Activated CD4-positive, alpha-beta T cell treated with anti-CD3 and anti-CD28 coated beads, Interleukin-2, amount 50 U/mL, for 24 hours (primary cell): ENCODE measurements around the gene ADAMTS2.

ENCODE experiments used
- DNase-seq, 2 donors: peaks; one replicate each; pipeline ENCODE4 v3.0.0-alpha.2; 2020; ENCODE audit warnings: low read depth in 1 of 2, low spot score in 1 of 2

The ADAMTS2 gene

DNA sequence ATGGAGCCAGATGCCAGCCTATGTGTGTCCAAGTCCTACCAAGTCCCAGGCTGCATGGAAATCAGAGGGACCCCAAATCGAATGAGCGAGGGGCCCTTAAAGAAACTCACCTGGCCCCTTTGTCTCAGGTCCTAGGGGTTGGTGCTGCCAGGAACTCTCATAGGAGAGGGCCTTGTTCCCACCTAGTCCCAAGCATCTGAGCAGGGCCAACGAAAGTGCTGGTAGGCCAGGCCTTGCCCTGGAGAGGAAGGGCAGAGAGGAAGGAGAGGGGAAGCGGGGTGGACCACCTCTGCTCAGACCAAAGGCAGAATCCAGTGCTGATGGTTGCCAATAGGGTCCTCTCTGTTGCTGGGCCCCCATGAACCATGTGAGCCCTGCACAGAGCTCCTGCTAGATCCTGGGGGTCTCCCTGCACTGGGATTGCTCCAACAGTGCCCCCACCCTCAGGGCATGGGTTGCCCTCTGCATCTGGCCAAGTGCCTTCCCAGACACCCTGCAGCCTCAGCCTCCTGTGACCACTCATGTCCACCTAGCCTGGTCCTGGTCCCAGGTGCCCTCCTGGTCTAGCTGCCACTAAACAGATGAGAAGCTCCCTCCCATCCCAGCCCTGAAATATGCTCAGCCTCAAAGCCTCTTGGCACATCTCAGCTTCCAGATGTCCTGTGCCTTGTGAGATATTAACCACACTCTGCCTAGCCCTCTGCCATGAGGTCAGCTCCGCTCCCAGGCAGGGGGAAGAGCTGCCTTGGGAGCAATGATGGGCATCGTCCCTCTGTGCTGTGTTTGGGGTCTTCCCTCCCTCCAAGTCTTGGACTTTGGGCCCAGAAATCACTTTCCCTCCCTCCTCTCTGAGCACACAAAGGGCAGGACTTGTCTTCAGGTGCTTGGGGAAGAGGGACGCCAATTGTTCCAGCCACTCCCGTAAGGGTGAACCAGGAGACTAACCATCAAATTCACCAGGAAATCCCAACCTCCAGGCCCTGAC, 109.6 kb downstream of the ADAMTS2 start:
- no peak for DNase-seq

DNA sequence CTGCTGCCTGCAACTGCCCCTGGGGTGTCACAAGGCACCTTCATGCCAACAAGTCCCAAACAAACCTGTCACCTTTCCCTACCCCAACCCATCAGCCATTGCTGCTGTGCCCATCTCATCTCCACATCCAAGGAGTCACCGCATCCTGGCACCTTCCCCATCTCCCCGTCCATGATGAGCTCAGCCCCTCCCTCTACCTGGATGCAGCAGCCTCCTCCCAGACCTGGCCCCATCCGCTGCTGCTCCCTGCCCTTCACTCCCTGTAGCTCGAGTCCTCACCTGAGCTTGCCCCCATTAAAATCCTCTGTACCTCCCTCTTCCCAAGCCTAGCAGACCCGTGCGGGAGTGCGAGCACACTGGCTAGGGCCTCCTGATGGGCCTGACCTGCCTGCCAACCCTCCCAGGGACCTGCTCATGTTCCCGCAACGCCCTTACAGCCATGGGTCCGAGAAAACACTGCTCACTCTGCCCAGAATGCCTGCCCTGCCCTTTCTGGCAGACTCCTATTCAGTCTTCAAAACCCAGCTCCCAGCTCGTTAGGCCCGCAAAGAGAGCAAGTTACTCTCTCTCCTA, 110.6 kb downstream of the ADAMTS2 start:
- DNase-seq: no peak

DNA sequence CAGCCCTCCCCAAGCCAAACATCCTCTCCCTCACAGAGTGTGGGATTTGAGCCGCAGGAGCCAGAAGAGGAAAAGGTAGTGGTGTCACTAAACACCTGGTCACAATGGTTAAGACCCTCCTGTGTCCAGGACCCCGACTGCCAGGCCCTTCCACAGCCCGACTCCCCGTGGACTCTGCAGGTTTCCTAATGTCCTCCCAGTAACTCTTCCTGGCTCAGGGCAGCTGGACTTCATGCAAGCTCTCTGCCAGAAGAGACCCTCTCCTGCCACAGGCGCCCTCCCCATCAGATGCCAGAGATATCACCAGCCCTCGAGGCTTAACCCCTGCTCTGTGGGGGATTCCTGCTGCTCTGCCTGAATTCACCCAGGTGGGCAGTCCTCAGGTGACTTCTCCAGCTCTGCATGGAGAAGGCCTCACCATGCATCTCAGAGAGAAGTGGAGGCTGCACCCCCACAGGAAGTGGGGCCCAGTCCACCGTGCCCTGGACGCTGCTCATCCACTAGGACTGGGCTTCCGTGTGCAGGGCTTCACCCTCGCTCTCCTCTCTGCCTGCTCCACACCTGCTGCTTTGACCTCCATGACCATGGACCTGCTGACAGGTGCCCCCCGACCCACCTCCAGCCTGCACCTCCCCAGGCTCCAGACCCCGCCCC, 111.2 kb downstream of the ADAMTS2 start:
- DNase-seq: no peak

DNA sequence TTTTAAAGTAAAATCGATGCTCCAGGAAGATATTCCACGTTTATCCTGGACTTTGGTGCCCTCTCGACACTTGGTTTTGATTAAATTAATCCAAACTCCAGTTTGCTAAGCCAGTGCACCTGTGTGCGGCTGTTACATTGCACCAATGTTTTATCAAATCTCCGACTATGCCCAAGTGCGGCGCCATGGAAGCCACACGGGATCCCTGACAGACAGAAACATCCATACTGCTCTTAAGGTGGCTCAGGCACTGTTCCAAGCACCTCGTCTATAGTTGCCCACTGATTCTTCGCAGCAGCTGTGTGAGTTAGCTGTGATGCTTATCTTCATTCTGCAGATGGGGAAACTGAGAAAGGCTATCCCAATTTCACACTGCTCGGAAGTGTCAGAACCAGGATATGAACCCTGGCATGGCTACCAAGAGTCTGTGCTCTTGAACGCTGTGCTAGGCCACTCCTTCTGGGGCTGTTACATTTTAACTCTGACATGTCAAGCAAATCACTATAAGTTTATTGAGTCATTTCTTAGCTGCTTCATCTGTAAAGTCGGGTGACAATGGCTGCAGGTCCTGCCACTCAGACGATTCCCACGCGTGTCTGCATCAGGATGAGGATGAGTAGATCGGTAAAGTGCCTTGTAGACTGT, 113.0 kb downstream of the ADAMTS2 start:
- DNase-seq: no peak

DNA sequence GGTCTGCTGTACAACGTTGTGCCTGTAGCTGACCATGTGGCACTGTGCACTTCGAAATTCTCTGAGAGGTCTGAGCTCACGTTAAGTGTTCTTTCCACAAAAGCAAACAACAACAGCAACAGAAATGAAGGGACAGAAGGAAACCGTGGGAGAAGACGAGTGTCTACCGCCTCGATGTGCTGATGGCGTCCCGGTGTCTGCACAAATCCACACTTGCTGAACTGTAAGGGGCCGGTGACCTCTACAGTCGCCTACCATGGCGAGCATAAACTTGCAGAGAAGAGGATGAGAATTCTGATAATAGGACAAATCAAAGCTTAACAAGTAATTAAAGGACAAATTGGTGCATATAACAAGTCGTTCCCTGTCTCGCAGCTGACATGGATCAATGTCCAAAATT, 114.0 kb downstream of the ADAMTS2 start:
- no peak for DNase-seq

DNA sequence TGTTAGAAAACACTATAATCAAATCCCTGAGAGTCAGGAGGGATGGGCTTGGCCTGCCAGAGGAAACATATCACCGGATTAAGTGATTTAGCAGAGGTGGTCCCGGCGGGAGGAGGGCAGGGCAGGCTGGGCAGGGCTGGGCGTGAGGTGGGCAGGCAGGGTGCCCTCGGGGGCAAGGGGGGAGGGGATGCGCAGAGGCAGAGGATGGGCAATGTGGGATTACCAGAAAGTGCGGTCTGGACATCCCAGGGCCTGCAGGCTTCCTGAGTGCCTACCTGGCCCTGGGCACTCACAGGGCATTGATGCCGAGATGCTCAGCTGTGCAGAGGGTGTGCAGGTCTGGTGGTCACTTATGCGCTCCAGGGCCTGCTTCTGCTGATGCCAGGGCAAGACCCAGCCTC, 115.2 kb downstream of the ADAMTS2 start:
- no peak for DNase-seq

DNA sequence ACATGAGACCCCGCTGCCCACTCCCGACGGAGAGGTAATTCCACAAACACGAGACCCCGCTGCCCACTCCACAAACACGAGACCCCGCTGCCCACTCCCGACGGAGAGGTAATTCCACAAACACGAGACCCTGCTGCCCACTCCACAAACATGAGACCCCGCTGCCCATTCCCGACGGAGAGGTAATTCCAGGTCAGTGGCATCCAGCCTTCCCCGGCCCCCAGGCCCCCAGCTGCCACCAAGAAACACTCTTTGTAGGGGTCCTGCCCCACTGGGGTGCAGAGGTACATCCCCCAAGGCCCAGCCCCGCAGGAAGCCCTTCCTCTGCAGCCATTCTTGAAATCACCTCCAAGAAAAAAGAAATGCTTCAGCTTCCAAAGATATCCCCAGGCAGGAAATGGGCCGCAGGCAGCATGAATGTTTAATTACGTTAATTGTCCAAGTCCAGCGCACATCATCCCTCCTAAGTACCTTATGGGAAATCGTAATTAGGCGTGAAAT, 115.9 kb downstream of the ADAMTS2 start:
- DNase-seq: no peak

DNA sequence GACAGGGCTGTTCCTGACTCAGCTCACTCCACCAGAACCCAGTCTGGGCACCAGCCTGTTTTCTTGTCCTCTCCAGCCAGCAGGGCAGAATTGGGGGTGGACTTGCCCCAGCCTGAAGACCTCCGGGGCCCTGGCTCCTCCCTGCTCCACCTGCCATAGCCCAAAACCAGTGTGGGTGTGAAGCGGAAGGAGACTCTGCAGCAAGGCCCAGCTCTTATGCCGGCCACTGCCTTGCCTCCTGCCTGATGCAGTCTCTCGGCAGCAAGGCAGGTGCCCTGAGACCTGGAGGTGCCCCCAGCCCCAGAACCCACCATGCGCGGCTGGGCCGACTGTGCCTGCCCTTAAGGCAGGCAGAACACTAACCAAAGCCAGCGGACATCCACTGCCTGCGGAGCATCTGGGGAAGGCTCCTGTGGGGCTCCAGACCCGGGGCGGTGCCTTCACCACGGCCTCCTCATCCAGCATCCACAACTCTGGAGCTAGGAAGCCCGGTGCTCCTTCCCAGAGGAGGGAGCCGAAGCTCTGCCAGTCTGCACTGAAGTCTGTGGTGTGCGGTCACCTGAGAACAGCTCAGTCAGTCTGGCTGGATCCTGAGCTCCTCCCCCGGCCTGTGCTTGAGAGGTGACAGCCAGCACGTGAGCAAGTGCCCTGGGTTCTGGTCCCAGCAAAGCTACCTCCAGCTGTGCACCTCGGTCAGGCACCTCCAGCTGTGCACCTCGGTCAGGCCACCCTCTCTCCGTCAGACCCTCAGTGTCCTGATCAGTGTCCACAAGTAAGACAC, 116.7 kb downstream of the ADAMTS2 start:
- DNase-seq: no peak

DNA sequence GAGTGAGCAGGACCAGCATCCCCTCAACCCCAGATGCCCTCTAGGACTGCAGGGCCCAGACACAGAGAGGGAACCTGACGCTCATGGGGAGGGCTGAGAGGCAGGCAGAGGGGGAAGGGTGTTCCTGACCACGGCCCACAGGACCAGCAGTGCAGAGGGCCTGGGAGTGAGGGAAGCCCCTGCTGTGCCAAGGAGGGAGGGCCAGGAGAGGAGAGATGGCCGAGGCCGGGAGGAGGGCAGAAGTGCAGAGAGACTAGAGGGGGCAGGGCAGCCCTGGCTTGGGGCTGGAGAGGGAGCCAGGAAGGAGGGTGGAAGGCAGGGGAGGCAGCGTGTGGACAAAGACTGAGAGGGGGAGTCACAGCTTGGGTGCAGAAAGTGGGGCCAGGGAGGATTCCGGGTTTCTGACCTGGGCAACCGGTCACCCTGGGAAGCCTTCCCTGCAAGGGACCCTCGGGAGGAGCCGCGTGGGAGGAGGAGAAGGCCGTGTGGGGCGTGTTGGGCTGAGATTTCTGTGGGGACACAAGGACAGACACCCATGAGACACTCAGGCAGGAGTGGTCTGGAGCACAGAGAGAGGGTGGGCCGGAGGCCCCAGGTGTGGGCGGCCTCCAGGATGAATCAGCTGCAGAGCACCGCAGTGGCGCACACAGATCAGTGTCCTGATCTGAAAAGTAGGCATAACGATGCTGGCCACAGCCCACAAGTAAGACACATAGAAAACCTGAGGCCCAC, 117.5 kb downstream of the ADAMTS2 start:
- no peak for DNase-seq

DNA sequence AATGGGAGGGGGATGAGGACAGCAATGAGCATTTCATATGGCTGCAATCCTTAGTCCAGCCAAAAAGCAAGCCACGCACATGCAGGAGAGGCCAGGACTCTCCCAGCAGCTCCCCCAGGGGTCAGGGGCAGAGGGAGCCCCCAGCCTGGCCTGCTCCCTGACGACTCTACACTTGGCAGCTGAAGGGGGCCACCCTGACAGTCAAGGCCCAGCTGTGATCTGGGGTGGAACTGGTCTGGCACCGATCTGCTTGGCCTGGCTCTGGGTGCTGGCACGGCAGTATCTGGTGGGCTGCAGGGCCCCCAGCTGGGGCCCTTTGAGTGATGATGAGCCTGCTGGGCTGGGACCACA, 118.1 kb downstream of the ADAMTS2 start:
- no peak for DNase-seq

DNA sequence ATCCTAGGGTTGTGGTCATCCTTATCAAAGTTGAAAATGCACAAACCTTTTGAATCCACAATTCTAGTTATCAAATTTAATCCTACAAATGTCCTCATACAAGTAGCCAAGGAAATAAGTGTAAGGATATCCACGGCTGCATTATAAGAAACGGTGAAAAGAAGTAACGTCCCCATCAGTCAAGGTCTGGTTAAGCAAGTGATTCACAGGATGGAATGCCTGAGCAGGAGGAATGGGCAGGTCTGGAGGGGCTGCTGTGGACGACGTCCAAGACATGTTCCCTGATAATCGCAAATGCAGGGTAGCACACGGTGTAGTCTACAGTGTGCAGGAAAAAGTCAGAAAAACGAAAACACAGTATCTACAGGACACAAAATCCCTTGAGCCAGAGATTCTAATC, 118.6 kb downstream of the ADAMTS2 start:
- DNase-seq: no peak

DNA sequence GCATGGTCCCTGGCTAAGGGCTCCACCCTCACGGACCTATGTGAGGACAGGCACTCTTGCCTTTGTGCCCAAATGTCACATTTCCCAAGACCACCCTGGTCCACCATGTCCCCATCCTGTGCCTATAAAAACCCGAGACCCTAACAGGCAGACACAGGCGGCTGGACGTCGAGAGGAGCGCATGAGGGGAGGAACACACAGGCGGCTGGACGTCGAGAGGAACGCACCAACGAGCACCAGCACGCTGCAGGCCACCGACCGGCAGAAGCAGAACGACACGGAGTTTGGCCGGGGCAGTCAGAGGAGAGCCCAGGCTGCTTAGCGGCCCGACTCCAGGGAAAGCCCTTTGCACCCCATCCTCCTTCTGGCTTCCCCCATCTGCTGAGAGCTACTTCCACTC, 119.9 kb downstream of the ADAMTS2 start:
- no peak for DNase-seq

DNA sequence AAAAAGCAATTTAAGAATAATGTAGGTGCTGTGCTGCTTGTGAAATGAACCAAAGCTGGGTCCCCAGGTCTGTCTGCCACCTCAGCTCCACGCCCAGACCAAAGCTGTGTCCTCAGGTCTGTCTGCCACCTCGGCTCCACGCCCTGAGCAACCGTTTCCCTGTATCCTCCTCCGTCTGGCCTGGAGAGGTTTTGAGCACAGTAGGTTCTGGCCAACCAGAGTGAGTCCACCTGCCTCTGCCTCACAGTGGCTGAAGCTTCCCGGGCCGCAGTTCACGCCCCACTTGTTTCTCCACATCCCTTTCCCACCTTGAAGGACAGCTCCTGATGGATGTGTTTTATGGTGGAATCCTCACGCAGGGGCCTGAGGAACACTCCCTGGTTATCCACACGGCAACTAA, 120.5 kb downstream of the ADAMTS2 start:
- no peak for DNase-seq

DNA sequence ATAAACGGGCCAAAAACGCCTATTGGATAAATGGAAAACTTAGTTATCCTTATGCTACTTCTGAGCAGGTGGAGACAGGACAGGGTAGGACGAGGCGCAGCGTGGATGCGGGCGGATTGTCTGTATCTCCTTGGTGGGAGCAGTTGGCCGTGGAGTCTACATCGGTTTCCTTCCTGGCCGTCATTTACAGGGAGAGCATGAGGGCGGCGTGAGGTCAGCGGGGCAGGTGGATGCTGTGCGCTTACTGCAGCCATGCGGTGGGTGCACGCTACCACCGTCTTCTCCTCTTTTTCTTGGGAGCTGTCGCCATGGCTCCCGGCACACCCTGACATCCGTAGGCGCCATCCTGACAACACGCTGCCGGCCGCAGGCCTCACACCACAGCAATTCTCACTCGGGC, 121.3 kb downstream of the ADAMTS2 start:
- DNase-seq: no peak

DNA sequence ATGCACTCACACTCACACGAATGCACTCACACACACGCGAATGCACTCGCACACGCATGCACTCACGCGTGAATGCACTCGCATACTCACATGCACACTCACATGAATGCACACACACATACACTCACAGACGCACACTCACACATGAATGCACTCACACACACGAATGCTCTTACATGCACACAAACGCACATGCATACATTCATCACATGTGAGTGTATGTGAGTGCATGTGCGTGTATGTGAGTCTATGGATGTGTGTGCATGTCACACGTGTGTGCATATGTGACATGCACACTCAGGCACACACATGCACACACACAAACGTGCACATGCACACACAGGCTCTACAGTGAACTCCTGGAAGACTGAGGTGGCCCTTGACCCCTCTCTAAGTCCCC, 121.7 kb downstream of the ADAMTS2 start:
- no peak for DNase-seq

DNA sequence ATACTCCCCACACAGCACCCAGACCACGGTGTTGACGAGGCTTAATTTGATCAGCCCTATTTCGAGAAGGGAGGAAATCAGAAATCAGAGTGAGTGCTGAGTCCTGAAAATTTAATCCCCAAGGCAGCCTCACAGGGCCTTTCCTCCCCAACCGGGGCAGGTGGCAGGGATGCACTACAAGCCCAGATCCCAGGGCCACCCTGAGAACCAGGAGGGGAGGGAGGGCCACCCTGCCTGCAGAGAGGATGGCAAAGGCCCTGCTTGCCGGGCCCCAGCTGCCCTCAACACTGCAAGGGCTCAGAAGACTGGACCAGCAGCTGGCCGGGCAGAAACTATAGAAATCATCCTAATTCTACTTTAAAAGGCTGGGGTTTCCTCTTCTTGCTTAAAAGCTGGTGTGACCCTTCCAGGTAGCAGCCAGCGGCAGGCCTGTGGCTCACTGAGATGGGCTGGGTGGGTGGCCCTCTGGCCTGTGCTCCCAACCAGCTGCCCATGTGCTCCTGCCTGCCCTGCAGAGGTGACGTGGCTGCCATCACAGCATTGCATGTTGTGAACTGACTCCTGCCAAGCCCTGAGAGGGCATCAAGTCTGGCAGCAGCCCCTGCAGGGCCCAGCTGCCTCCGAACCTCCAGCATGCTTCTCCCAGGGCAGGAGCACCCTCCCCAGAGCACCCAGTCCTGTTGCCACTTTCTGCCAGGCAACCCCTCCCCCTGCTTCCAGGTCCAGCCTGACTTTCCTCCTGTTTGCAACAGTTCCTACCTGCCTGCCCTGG, 122.8 kb downstream of the ADAMTS2 start:
- DNase-seq: no peak

DNA sequence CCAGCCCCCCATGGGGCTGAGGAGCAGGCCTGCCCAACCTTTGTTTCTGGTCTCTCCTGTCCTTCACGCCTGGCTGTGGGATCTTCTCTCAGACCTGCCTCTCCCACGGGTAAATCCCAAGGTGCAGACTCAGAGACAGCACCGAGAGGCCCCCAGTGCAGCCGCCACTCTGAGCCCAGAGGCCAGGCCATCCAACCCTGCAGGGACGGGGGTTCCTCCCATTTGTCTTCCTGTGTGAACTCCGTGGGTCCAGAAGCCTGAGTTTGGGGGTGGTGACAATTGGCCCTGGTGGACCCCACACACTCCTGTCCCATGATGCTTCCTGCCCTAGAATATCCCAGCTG, 123.4 kb downstream of the ADAMTS2 start:
- DNase-seq: no peak

DNA sequence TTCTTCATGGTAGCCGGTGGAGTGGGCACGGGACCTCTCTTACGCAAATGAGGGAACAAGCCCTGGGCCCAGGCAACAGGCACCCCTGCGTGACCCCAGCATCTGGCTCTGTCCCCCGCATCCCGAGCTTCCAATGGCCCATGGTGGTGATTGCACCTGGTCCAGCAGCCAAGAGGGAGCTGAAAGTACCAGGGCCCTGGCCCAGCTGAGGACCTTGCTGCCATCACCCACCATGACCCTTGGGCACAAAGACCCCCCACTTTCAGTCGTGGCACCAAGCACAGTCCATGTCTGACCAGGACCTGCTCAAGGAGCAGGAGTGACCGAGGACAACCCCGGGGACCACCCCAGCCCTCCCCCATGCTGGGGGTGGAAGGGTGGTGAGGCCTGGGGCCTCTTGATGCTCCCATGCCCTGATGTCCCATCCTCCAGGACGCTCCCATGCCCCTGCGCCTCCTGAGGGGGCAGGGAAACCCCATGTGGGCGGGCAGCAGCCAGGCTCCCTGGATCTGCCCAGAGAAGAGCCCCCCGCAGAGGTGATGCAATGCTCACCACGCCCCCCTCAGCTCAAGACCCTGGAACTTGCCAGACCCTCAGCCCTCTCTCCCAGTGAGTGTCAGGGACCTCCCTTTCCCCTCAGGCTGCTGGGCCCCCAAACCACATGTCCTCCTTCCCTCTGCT, 123.9 kb downstream of the ADAMTS2 start:
- no peak for DNase-seq

DNA sequence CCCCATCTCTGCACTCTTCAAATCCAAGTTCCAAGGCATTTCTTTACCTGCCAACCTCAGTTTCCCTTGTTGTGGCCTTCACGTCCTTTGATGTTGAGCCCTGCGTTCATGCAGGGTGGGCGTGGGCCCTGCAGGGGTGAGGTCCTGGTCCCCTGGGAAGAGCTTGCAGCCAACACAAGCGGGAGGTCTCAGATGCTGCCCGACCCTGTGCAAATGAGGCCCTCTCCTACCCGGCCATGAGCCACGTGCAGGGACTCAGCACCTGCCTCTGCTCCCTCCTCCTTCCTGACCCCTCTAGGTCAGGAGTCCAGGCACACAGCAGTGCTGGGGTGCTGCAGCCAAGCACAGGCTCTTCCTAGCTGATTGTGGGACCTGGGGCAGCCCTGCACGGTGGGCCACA, 124.5 kb downstream of the ADAMTS2 start:
- DNase-seq: no peak
